Type B pancreatic cell (in vitro differentiated cells): ENCODE data around the gene FOSL1. TPM values are rescaled to one million over a fixed set of nuclear protein-coding genes. Genes with fewer than 3 reads are reported as not detected.
A peak's percentile ranks its signal among the peaks of the same experiment; 100 is the strongest.

Source experiments
- DNase-seq: peaks from one replicate; pipeline ENCODE4 v3.0.0; 2021; ENCODE audit warnings: mixed read lengths; ENCODE audit not compliant: unreplicated experiment; ENCODE audit errors: extremely low spot score
- H3K27ac Mint-ChIP-seq: 2 replicates; pipeline ENCODE4 v1.8.0; 2021; ENCODE audit warnings: mild to moderate bottlenecking, mixed read lengths
- H3K27me3 Mint-ChIP-seq: 2 replicates; pipeline ENCODE4 v1.8.0; 2021; ENCODE audit warnings: mixed read lengths
- H3K36me3 Mint-ChIP-seq: 2 replicates; pipeline ENCODE4 v1.8.0; 2021; ENCODE audit warnings: mixed read lengths
- H3K4me1 Mint-ChIP-seq: one replicate; pipeline ENCODE4 v1.8.0; 2021; ENCODE audit warnings: mixed read lengths; ENCODE audit not compliant: unreplicated experiment
- H3K4me3 Mint-ChIP-seq: 2 replicates; pipeline ENCODE4 v1.8.0; 2021; ENCODE audit warnings: mild to moderate bottlenecking, mixed read lengths
- H3K9me3 Mint-ChIP-seq: 2 replicates; pipeline ENCODE4 v1.8.0; 2021; ENCODE audit warnings: mixed read lengths
- CTCF ChIP-seq: fragments of 200-600 bp; sonication (generic); conservative IDR thresholded peaks from 2 replicates; pipeline ENCODE4 v1.5.0; 2021; ENCODE audit warnings: antibody characterized with exemption, mild to moderate bottlenecking
- total RNA-seq: library from RNA; stranded (reverse); gene quantifications from 2 replicates; pipeline ENCODE4 v1.2.1, GENCODE V29; 2021; ENCODE audit warnings: low replicate concordance

The FOSL1 gene
- total RNA-seq, 1 donor from 2014 or later: 2.1 TPM

GRCh38 chr11:65903068-65903481 is 2.9 kb upstream of the FOSL1 start:
- TF ChIP-seq CTCF: no peak
- Mint-ChIP-seq H3K27ac (peak overlapping the region; percentile 59), H3K4me3 (no peak overlapping the region), H3K4me1 (no peaks in the 10 kb centered on the region), H3K27me3 (peaks cover 70% of the 10 kb centered on the region), H3K36me3 (no peaks in the 10 kb centered on the region), H3K9me3 (no peaks in the 10 kb centered on the region)
- no peak for DNase-seq

- Mint-ChIP-seq H3K27ac (peak overlapping the region; percentile 82), H3K9me3 (no peaks in the 10 kb centered on the region), H3K27me3 (peaks cover 72% of the 10 kb centered on the region), H3K36me3 (no peaks in the 10 kb centered on the region), H3K4me3 (peak overlapping the region; percentile 80), H3K4me1 (no peaks in the 10 kb centered on the region)
- TF ChIP-seq CTCF: no peak
- no peak for DNase-seq
Observed at GRCh38 chr11:65900899-65901180, 652 bp upstream of the FOSL1 start.

DNA sequence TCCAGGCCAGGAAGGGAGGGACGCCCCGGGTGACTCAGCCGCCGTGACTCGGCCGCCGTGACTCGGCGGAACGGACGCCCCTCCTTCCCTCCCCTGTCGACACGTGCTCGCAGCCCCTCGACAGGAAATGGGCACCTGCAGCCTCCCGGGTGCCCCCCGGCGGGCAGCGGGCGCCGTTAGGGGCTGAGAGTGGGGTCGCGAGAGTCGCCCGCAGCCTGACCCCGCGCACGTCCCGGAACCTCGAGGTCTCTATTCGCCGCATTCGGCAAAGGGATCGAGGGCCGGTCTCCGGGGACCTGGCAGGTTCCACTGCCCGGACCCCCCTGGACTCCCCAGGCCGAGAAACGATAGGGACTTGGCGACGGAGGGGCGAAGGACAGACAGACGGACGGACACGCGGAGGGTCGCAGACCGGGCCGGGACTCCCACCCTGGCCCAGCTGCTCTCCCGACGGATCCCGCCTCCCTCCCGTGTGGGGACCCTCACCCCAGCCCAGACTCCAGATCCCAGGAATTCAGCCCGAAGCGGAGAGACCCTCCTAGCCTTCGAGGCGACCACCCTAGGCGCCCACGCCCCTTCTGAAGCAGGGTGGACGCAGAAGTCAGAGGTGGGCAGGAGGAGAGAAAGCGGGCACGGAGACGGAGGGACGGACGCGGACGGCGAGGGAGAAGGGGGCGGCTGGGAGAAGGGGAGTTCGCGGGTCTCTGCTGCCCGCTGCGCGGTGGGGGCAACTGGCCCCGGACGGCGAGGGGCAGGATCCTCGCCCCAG is 648 bp downstream of the FOSL1 start:
- Mint-ChIP-seq H3K27me3 (peaks cover 76% of the 10 kb centered on the region), H3K27ac (no peak overlapping the region), H3K36me3 (no peaks in the 10 kb centered on the region), H3K4me3 (peak overlapping the region; percentile 72), H3K4me1 (no peaks in the 10 kb centered on the region), H3K9me3 (no peaks in the 10 kb centered on the region)
- no peak for DNase-seq
- TF ChIP-seq CTCF: no peak

- H3K4me3 Mint-ChIP-seq: peak overlapping the region; percentile 86
- H3K27me3 Mint-ChIP-seq: peaks cover 74% of the 10 kb centered on the region
- no peaks in the 10 kb centered on the region for H3K36me3 Mint-ChIP-seq
- H3K9me3 Mint-ChIP-seq: no peaks in the 10 kb centered on the region
- no peak for DNase-seq
- no peaks in the 10 kb centered on the region for H3K4me1 Mint-ChIP-seq
- TF ChIP-seq CTCF: no peak
- peak overlapping the region; percentile 87 for H3K27ac Mint-ChIP-seq
Observed at GRCh38 chr11:65898656-65899355, 1.4 kb downstream of the FOSL1 start.

DNA sequence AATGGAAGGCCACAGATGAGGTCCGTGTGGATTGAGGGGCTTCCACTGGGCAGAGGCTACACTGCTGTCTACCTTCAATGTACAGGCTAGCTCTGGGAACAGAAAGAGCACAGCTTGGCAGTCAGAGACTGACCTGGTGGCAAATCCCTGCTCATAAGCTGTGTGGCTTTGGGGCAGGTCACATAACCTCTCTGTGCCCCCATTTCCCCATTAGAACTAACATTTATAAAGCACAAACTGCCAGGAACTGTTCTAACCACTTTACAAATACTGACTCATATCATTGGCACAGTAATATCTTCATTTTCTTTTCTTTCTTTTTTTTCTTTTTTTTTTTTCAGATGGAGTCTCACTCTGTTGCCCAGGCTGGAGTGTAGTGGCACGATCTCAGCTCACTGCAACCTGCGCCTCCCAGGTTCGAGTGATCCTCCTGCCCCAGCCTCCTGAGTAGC is 3.1 kb downstream of the FOSL1 start:
- Mint-ChIP-seq H3K4me1 (peaks cover 8% of the 10 kb centered on the region), H3K9me3 (no peaks in the 10 kb centered on the region), H3K27ac (no peak overlapping the region), H3K4me3 (peak overlapping the region; percentile 61), H3K36me3 (no peaks in the 10 kb centered on the region), H3K27me3 (peaks cover 64% of the 10 kb centered on the region)
- no peak for DNase-seq
- no peak for TF ChIP-seq CTCF
